Caco-2 (cell line): ENCODE measurements around the gene TBX15. TPM values are rescaled to one million over a fixed set of nuclear protein-coding genes. Genes with fewer than 3 reads are reported as not detected.

ENCODE experiments used
- BruUV-seq: library from RNA; stranded (reverse); fragments of 400-500 nt; replicated peaks from 2 replicates; lab custom pipeline; 2021; lab: Mats Ljungman, UMichigan
- CTCF ChIA-PET: fragments of 300-600 bp; sonication (Branson Sonifier 250); formaldehyde crosslinking; loops from one replicate; lab custom pipeline; 2022; ENCODE audit warnings: antibody characterized with exemption; lab: Charles Lee
- POLR2A ChIA-PET: fragments of 300-600 bp; sonication (Branson Sonifier 250); formaldehyde crosslinking; loops from one replicate; lab custom pipeline; 2022; ENCODE audit warnings: antibody characterized with exemption; lab: Charles Lee
- DNase-seq, 2 experiments: peaks; one replicate each; pipeline versions ENCODE4 v3.0.0 to v3.0.0-alpha.2; 2020 to 2022
- H3K27me3 ChIP-seq: replicated peaks from 2 replicates; pipeline ENCODE4 v1.6.0; 2011; ENCODE audit warnings: low read length; ENCODE audit not compliant: control insufficient read depth, insufficient read depth
- H3K36me3 ChIP-seq: 2 replicates; pipeline ENCODE4 v1.5.1; 2011; ENCODE audit warnings: low read length; ENCODE audit not compliant: control insufficient read depth, insufficient read depth
- H3K4me1 ChIP-seq: fragments of 250-450 bp; sonication (Bioruptor Pico); 2 replicates; pipeline ENCODE4 v1.5.1; 2020; ENCODE audit warnings: mild to moderate bottlenecking
- H3K4me3 ChIP-seq: 2 replicates; pipeline ENCODE4 v1.5.1; 2011; ENCODE audit warnings: low read depth, mild to moderate bottlenecking, control low read depth, low read length
- H3K9me3 ChIP-seq: fragments of 250-450 bp; sonication (Bioruptor Pico); 2 replicates; pipeline ENCODE4 v1.5.1; 2020; ENCODE audit warnings: mild to moderate bottlenecking, moderate library complexity
- H3K27ac Mint-ChIP-seq: one replicate; pipeline ENCODE4 v1.8.0; 2022; ENCODE audit warnings: mixed read lengths; ENCODE audit not compliant: unreplicated experiment
- H3K27me3 Mint-ChIP-seq: one replicate; pipeline ENCODE4 v1.8.0; 2022; ENCODE audit warnings: mixed read lengths; ENCODE audit not compliant: insufficient read depth, unreplicated experiment
- H3K36me3 Mint-ChIP-seq: one replicate; pipeline ENCODE4 v1.8.0; 2022; ENCODE audit warnings: mild to moderate bottlenecking, mixed read lengths; ENCODE audit not compliant: insufficient read depth, unreplicated experiment
- H3K4me1 Mint-ChIP-seq: one replicate; pipeline ENCODE4 v1.8.0; 2022; ENCODE audit warnings: low read depth, mixed read lengths; ENCODE audit not compliant: unreplicated experiment
- H3K4me3 Mint-ChIP-seq: one replicate; pipeline ENCODE4 v1.8.0; 2022; ENCODE audit warnings: mild to moderate bottlenecking, moderate library complexity, mixed read lengths; ENCODE audit not compliant: unreplicated experiment
- H3K9me3 Mint-ChIP-seq: one replicate; pipeline ENCODE4 v1.8.0; 2022; ENCODE audit warnings: mixed read lengths; ENCODE audit not compliant: unreplicated experiment
- intact Hi-C: fragments of 100-400 bp; cut with micrococcal nuclease; formaldehyde crosslinking; loops from one replicate; pipeline ENCODE4 v1.10.0; 2022; ENCODE audit not compliant: unreplicated experiment
- total RNA-seq: library from RNA; stranded (reverse); gene quantifications from 2 replicates; pipeline ENCODE4 v1.2.3, GENCODE V29; 2022
- TF ChIP-seq, protein P1 (sequence below), 2 experiments: fragments of 200-600 bp in 1 of 2; IDR thresholded peaks; 1 replicate in 1 of 2; 2 replicates in 1 of 2; pipeline versions ENCODE4 v1.5.1 to v1.8.0; 2011 to 2022; ENCODE audit warnings: antibody characterized with exemption in 1 of 2, control low read depth in 1 of 2, inconsistent platforms in 1 of 2, low read depth in 1 of 2, low read length in 1 of 2, mild to moderate bottlenecking in 1 of 2, moderate library complexity in 1 of 2; ENCODE audit not compliant: insufficient read depth in 1 of 2, severe bottlenecking in 1 of 2, unreplicated experiment in 1 of 2

Gene TBX15
- total RNA-seq, 1 experiment from 2014 or later: 0.11 TPM

DNA sequence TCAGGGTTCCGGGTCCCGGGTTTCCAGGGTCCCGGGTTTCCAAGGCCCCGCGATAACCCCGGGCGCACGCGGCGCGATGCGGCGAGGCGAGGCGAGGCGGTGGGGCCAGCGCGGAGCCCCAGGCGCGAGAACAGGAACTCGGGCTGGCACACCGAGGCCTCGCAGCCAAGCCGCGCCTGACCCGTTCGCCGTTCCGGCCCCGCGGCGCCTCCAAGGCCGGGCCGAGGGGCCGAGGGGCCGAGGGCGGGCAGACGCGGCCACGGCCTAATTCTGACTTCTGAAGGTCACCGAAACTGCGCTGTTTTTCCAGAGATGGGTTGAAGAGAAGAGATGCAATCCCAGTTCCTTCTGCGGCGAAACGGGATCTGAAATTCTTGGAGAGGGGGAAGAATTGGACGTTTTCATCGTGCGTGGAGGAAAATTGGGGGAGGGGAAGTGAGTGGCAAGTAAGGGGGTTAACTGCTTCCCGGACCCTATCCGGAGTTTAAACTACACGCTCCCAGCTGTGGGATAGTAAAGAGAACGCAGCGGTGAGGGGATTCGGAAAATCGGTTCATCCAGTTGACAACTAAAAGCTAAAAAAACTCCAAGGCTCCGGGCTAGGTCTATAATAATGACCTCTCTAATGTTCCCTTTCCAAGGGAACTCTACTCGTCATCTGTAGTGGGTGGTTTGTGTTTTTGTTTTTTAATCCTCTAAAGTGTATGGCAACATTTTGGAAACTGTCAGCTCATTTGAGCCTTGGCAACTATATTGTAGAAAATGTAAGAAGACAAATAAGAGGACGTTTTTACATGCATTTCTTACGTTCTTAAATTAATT lies 8.2 kb downstream of the TBX15 start:
- Mint-ChIP-seq H3K4me1 (no peaks in the 10 kb centered on the region), H3K27ac (no peak overlapping the region), H3K4me3 (no peak overlapping the region), H3K27me3 (no peaks in the 10 kb centered on the region), H3K9me3 (no peaks in the 10 kb centered on the region), H3K36me3 (no peaks in the 10 kb centered on the region)
- no peak for DNase-seq
- intact Hi-C loops: no loop called here
- no peaks in the 10 kb centered on the region for H3K36me3 ChIP-seq
- no peaks in the 10 kb centered on the region for H3K4me1 ChIP-seq
- ChIA-PET POLR2A (no interaction called here), CTCF (no interaction called here)
- no peak overlapping the region for H3K4me3 ChIP-seq
- no peaks in the 10 kb centered on the region for H3K9me3 ChIP-seq
- TF ChIP-seq, protein P1, sequence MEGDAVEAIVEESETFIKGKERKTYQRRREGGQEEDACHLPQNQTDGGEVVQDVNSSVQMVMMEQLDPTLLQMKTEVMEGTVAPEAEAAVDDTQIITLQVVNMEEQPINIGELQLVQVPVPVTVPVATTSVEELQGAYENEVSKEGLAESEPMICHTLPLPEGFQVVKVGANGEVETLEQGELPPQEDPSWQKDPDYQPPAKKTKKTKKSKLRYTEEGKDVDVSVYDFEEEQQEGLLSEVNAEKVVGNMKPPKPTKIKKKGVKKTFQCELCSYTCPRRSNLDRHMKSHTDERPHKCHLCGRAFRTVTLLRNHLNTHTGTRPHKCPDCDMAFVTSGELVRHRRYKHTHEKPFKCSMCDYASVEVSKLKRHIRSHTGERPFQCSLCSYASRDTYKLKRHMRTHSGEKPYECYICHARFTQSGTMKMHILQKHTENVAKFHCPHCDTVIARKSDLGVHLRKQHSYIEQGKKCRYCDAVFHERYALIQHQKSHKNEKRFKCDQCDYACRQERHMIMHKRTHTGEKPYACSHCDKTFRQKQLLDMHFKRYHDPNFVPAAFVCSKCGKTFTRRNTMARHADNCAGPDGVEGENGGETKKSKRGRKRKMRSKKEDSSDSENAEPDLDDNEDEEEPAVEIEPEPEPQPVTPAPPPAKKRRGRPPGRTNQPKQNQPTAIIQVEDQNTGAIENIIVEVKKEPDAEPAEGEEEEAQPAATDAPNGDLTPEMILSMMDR (IDR thresholded peaks at IDR 0.05; ENCODE audit: insufficient read depth in 1 of 2, low read depth in 1 of 2, low read length in 1 of 2, severe bottlenecking in 1 of 2, unreplicated experiment in 1 of 2): no peak
- no TSS peak for BruUV-seq
- H3K27me3 ChIP-seq: no peaks in the 10 kb centered on the region

DNA sequence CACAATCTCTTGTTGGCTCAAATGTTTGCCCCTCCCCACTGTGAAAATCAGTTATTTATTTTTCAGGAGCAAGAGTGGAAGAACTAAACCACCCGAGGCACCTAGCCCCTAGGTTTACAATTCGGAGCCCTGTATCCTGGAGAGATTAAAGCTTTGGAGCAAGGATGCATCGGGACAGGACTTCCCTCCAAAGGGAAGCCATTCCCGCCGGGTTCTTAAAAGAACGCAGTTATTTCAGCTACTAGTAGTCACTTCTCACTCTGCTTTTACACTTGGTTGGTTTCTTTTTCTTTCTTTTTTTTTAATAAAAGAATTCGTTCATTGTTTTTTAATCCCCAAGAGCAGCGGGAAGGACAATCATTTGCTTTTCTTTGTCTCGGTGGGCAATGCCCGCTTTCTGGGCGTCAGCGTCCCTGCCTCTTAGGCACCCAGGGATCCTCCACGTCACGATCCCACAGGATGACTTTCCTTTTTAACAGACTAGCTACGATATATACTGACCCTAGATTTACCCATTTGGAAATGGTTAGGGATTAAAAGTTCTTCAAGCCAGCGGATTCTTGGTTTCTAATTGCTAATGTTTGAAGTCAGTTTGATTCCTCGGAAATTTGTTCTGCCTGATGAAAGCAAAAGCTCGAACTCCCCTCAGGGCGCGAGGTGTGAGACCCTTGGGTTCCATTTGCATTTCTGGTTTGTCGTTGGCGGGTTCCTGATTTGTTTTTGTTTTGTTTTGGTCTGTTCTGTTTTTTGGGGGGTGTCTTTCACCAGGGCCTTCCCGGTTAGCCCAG lies 9.0 kb downstream of the TBX15 start:
- H3K4me3 Mint-ChIP-seq: no peak overlapping the region
- no peaks in the 10 kb centered on the region for H3K4me1 Mint-ChIP-seq
- no peaks in the 10 kb centered on the region for H3K36me3 Mint-ChIP-seq
- H3K4me3 ChIP-seq: no peak overlapping the region
- TF ChIP-seq, protein P1 (IDR thresholded peaks at IDR 0.05; ENCODE audit: insufficient read depth in 1 of 2, low read depth in 1 of 2, low read length in 1 of 2, severe bottlenecking in 1 of 2, unreplicated experiment in 1 of 2): no peak
- H3K27me3 ChIP-seq: no peaks in the 10 kb centered on the region
- no TSS peak for BruUV-seq
- no peak for DNase-seq
- no peaks in the 10 kb centered on the region for H3K9me3 ChIP-seq
- H3K9me3 Mint-ChIP-seq: no peaks in the 10 kb centered on the region
- no peak overlapping the region for H3K27ac Mint-ChIP-seq
- H3K27me3 Mint-ChIP-seq: no peaks in the 10 kb centered on the region
- CTCF ChIA-PET: no interaction called here
- no peaks in the 10 kb centered on the region for H3K36me3 ChIP-seq
- intact Hi-C loops: no loop called here
- no peaks in the 10 kb centered on the region for H3K4me1 ChIP-seq
- POLR2A ChIA-PET: no interaction called here

DNA sequence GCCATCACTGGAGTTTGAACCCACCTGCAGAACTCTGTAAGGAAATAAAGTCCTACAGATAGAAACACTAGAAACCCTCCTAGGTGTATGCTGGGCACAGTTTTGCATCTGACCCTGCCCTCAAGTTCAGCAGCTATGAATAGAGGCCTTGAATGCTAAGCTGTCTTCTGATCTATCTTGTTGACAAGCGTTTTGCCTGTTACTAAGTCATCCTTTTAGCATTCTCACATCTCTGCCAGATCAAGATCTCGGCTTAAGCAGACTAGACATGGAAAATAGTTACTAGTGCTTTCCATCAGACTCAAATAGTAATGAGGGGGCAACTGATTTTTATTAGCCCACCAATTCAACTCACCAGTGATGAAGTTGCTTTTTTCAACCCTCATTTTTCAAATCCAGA lies 10.5 kb downstream of the TBX15 start:
- H3K4me3 Mint-ChIP-seq: no peak overlapping the region
- no TSS peak for BruUV-seq
- intact Hi-C loops: no loop called here
- TF ChIP-seq, protein P1 (IDR thresholded peaks at IDR 0.05; ENCODE audit: insufficient read depth in 1 of 2, low read depth in 1 of 2, low read length in 1 of 2, severe bottlenecking in 1 of 2, unreplicated experiment in 1 of 2): no peak
- Histone ChIP-seq H3K4me3 (no peak overlapping the region), H3K27me3 (no peaks in the 10 kb centered on the region), H3K36me3 (no peaks in the 10 kb centered on the region), H3K4me1 (no peaks in the 10 kb centered on the region), H3K9me3 (no peaks in the 10 kb centered on the region)
- H3K9me3 Mint-ChIP-seq: no peaks in the 10 kb centered on the region
- DNase-seq: no peak
- no peaks in the 10 kb centered on the region for H3K27me3 Mint-ChIP-seq
- H3K36me3 Mint-ChIP-seq: no peaks in the 10 kb centered on the region
- H3K27ac Mint-ChIP-seq: no peak overlapping the region
- ChIA-PET CTCF (no interaction called here), POLR2A (no interaction called here)
- no peaks in the 10 kb centered on the region for H3K4me1 Mint-ChIP-seq
